Hepatocyte (in vitro differentiated cells): Measurements from ENCODE around the gene CX3CL1. TPM values are rescaled to one million over a fixed set of nuclear protein-coding genes. Genes with fewer than 3 reads are reported as not detected.
A peak's percentile ranks its signal among the peaks of the same experiment; 100 is the strongest.

Experiments used
- DNase-seq: peaks from one replicate; pipeline ENCODE4 v3.0.0-alpha.2; 2016; ENCODE audit warnings: low spot score
- H2AFZ ChIP-seq: fragments of 200-600 bp; sonication (generic); 2 replicates; pipeline ENCODE4 v1.6.0; 2016; ENCODE audit warnings: antibody characterized with exemption, mild to moderate bottlenecking
- H3K27ac ChIP-seq: fragments of 200-600 bp; sonication (generic); 2 replicates; pipeline ENCODE4 v1.5.1; 2016; ENCODE audit warnings: mild to moderate bottlenecking
- H3K27me3 ChIP-seq: fragments of 200-600 bp; sonication (generic); 2 replicates; pipeline ENCODE4 v1.6.1; 2016
- H3K36me3 ChIP-seq: fragments of 200-600 bp; sonication (generic); replicated peaks from 2 replicates; pipeline ENCODE4 v1.5.1; 2016; ENCODE audit warnings: low read depth; ENCODE audit not compliant: insufficient read depth
- H3K4me1 ChIP-seq: fragments of 200-600 bp; sonication (generic); 2 replicates; pipeline ENCODE4 v1.5.1; 2016; ENCODE audit warnings: mild to moderate bottlenecking, moderate library complexity; ENCODE audit not compliant: insufficient read depth
- H3K4me2 ChIP-seq: fragments of 200-600 bp; sonication (generic); 2 replicates; pipeline ENCODE4 v1.6.0; 2016
- H3K4me3 ChIP-seq: fragments of 200-600 bp; sonication (generic); 2 replicates; pipeline ENCODE4 v1.5.1; 2016; ENCODE audit warnings: mild to moderate bottlenecking
- H3K79me2 ChIP-seq: fragments of 200-600 bp; sonication (generic); 2 replicates; pipeline ENCODE4 v1.6.0; 2017; ENCODE audit warnings: mild to moderate bottlenecking
- H3K9me2 ChIP-seq: fragments of 200-600 bp; sonication (generic); replicated peaks from 2 replicates; pipeline ENCODE4 v1.6.0; 2017; ENCODE audit warnings: mild to moderate bottlenecking; ENCODE audit not compliant: insufficient read depth
- H3K9me3 ChIP-seq: fragments of 200-600 bp; sonication (generic); 2 replicates; pipeline ENCODE4 v1.5.1; 2016; ENCODE audit warnings: low read depth, mild to moderate bottlenecking
- H4K20me1 ChIP-seq: fragments of 200-600 bp; sonication (generic); 2 replicates; pipeline ENCODE4 v1.6.0; 2016; ENCODE audit warnings: mild to moderate bottlenecking; ENCODE audit not compliant: insufficient read depth, poor library complexity, severe bottlenecking
- EZH2 ChIP-seq: fragments of 200-600 bp; sonication (generic); IDR thresholded peaks from 2 replicates; pipeline ENCODE4 v1.6.1; 2016; ENCODE audit warnings: antibody characterized with exemption, mild to moderate bottlenecking, borderline replicate concordance
- EZH2phosphoT487 ChIP-seq: fragments of 200-600 bp; sonication (generic); IDR thresholded peaks from one replicate; pipeline ENCODE4 v1.6.1; 2018; ENCODE audit warnings: antibody characterized with exemption, mild to moderate bottlenecking, low read depth, moderate library complexity; ENCODE audit not compliant: unreplicated experiment, severe bottlenecking
- WGBS: methylation state at CpG from one replicate; pipeline ENCODE4 v1.1.6; 2016; ENCODE audit warnings: low lambda C conversion rate; ENCODE audit errors: missing lambda C conversion rate; 5-methylcytosine and 5-hydroxymethylcytosine counted together
- polyA plus RNA-seq: library from polyadenylated mRNA; unstranded; fragments of >200 nt; fragmentation: Nextera tagmentation; extraction: Ambion mirVana; gene quantifications from 2 replicates; pipeline ENCODE4 v1.2.1, GENCODE V29; 2016
- total RNA-seq: library from RNA; depleted of rRNA; stranded (reverse); fragments of >200 nt; gene quantifications from 2 replicates; pipeline ENCODE4 v1.2.3, GENCODE V29; 2014
- TF ChIP-seq, protein P1 (sequence below): fragments of 200-600 bp; sonication (generic); IDR thresholded peaks from 2 replicates; pipeline ENCODE4 v1.5.1; 2016; ENCODE audit warnings: antibody characterized with exemption, mild to moderate bottlenecking; ENCODE audit not compliant: poor library complexity

The CX3CL1 gene
- total and polyA plus RNA-seq, 2 experiments from 2014 or later: 6.6 to 9.4 TPM

- Histone ChIP-seq H3K79me2 (no peaks in the 10 kb centered on the region), H4K20me1 (no peaks in the 10 kb centered on the region), H3K27ac (peak overlapping the region; percentile 67), H2AFZ (no peak overlapping the region), H3K27me3 (no peaks in the 10 kb centered on the region), H3K4me3 (no peak overlapping the region), H3K36me3 (no peaks in the 10 kb centered on the region), H3K4me2 (no peak overlapping the region), H3K9me3 (no peaks in the 10 kb centered on the region), H3K4me1 (peaks cover 18% of the 10 kb centered on the region), H3K9me2 (no peaks in the 10 kb centered on the region)
- 60% methylated on average over 8 of the region's 8 CpGs for WGBS
- peak; percentile 80 for DNase-seq
- TF ChIP-seq EZH2phosphoT487: no peak
Observed at GRCh38 chr16:57383276-57384247, 11.3 kb downstream of the CX3CL1 start.

- Histone ChIP-seq H3K4me2 (no peak overlapping the region), H3K4me1 (peaks cover 18% of the 10 kb centered on the region), H3K36me3 (no peaks in the 10 kb centered on the region), H3K4me3 (no peak overlapping the region), H2AFZ (no peak overlapping the region), H4K20me1 (no peaks in the 10 kb centered on the region), H3K27ac (peak overlapping the region; percentile 67), H3K9me2 (no peaks in the 10 kb centered on the region), H3K79me2 (no peaks in the 10 kb centered on the region), H3K9me3 (no peaks in the 10 kb centered on the region), H3K27me3 (no peaks in the 10 kb centered on the region)
- no peak for DNase-seq
- TF ChIP-seq EZH2 (no peak), EZH2phosphoT487 (no peak)
- TF ChIP-seq, protein P1, sequence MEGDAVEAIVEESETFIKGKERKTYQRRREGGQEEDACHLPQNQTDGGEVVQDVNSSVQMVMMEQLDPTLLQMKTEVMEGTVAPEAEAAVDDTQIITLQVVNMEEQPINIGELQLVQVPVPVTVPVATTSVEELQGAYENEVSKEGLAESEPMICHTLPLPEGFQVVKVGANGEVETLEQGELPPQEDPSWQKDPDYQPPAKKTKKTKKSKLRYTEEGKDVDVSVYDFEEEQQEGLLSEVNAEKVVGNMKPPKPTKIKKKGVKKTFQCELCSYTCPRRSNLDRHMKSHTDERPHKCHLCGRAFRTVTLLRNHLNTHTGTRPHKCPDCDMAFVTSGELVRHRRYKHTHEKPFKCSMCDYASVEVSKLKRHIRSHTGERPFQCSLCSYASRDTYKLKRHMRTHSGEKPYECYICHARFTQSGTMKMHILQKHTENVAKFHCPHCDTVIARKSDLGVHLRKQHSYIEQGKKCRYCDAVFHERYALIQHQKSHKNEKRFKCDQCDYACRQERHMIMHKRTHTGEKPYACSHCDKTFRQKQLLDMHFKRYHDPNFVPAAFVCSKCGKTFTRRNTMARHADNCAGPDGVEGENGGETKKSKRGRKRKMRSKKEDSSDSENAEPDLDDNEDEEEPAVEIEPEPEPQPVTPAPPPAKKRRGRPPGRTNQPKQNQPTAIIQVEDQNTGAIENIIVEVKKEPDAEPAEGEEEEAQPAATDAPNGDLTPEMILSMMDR: no peak
- WGBS: 87% methylated on average over 11 of the region's 11 CpGs
Observed at GRCh38 chr16:57384248-57385070, 12.2 kb downstream of the CX3CL1 start.

DNA sequence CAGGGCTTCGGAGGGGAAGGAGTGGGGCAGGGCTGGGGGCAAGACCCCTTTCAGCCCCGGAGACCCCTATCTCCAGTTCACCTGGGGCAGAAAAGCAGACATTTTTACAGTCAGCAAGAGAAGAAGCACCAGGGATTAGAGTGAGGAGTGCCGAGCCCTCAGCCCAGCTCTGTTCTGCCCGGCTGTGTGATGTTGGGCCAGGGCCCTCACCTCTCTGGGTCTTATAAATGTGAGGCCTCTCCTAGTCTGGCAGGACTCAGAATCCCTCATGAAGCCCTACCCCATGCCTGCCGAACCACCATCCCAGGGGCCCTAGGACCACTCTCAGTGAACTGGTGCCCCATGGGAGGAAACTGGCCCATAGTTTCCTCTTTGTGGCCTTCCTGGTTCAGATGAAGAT lies 12.8 kb downstream of the CX3CL1 start:
- Histone ChIP-seq H3K4me3 (no peak overlapping the region), H4K20me1 (no peaks in the 10 kb centered on the region), H3K9me3 (no peaks in the 10 kb centered on the region), H3K9me2 (no peaks in the 10 kb centered on the region), H3K27me3 (no peaks in the 10 kb centered on the region), H3K27ac (no peak overlapping the region), H3K4me1 (peaks cover 18% of the 10 kb centered on the region), H3K79me2 (no peaks in the 10 kb centered on the region), H2AFZ (no peak overlapping the region), H3K36me3 (no peaks in the 10 kb centered on the region), H3K4me2 (no peak overlapping the region)
- DNase-seq: no peak
- 88% methylated on average over 5 of the region's 5 CpGs for WGBS
- TF ChIP-seq EZH2: no peak

GRCh38 chr16:57386381-57386951 lies 14.2 kb downstream of the CX3CL1 start:
- Histone ChIP-seq H3K27me3 (no peaks in the 10 kb centered on the region), H3K4me2 (no peak overlapping the region), H3K27ac (no peak overlapping the region), H4K20me1 (no peaks in the 10 kb centered on the region), H3K9me2 (no peaks in the 10 kb centered on the region), H3K4me3 (no peak overlapping the region), H3K36me3 (no peaks in the 10 kb centered on the region), H3K4me1 (peaks cover 18% of the 10 kb centered on the region), H3K79me2 (no peaks in the 10 kb centered on the region), H3K9me3 (no peaks in the 10 kb centered on the region), H2AFZ (no peak overlapping the region)
- no peak for DNase-seq
- WGBS: 77% methylated on average over 5 of the region's 5 CpGs
- TF ChIP-seq EZH2phosphoT487 (no peak), EZH2 (no peak)
- TF ChIP-seq, protein P1: no peak
